ENCODE data around the gene PDS5A.
"Not testable (repeated sequence)": the region's sequence is repeated elsewhere in the genome, so short reads cannot be mapped to it uniquely, and the experiment has no call there.

PDS5A gene

GRCh38 chr4:39961311-39961877 lies 16.3 kb downstream of the PDS5A start:
- Histone ChIP-seq H3K9me3 (ENCODE audit: control insufficient read depth, low read length) (no peaks in the 10 kb centered on the region), H3K27me3 (ENCODE audit: control insufficient read depth, insufficient read depth, low read length, poor library complexity, severe bottlenecking) (no peaks in the 10 kb centered on the region), H3K4me3 (ENCODE audit: insufficient read depth, low read depth, low read length) (no peak overlapping the region), H3K27ac (ENCODE audit: insufficient read depth, low read depth, low read length, poor library complexity, severe bottlenecking) (no peak overlapping the region), H3K4me1 (ENCODE audit: control insufficient read depth, insufficient read depth, low read length) (no peaks in the 10 kb centered on the region), H3K36me3 (ENCODE audit: control insufficient read depth, insufficient read depth, low read length) (peaks cover 4% of the 10 kb centered on the region)
- 95 to 97% methylated on average over 12 of the region's 12 CpGs for WGBS, 2 experiments

GRCh38 chr4:39950861-39951481 lies 26.7 kb downstream of the PDS5A start:
- H3K27me3 ChIP-seq (ENCODE audit: control insufficient read depth, insufficient read depth, low read length, poor library complexity, severe bottlenecking): no peaks in the 10 kb centered on the region
- H3K4me1 ChIP-seq (ENCODE audit: control insufficient read depth, insufficient read depth, low read length): no peaks in the 10 kb centered on the region
- H3K4me3 ChIP-seq (ENCODE audit: insufficient read depth, low read depth, low read length): no peak overlapping the region
- no peak overlapping the region for H3K27ac ChIP-seq (ENCODE audit: insufficient read depth, low read depth, low read length, poor library complexity, severe bottlenecking)
- H3K9me3 ChIP-seq (ENCODE audit: control insufficient read depth, low read length): no peaks in the 10 kb centered on the region
- H3K36me3 ChIP-seq (ENCODE audit: control insufficient read depth, insufficient read depth, low read length): no peaks in the 10 kb centered on the region

- Histone ChIP-seq H3K4me1 (ENCODE audit: control insufficient read depth, insufficient read depth, low read length) (no peaks in the 10 kb centered on the region), H3K36me3 (ENCODE audit: control insufficient read depth, insufficient read depth, low read length) (no peaks in the 10 kb centered on the region), H3K9me3 (ENCODE audit: control insufficient read depth, low read length) (no peaks in the 10 kb centered on the region), H3K27me3 (ENCODE audit: control insufficient read depth, insufficient read depth, low read length, poor library complexity, severe bottlenecking) (no peaks in the 10 kb centered on the region), H3K4me3 (ENCODE audit: insufficient read depth, low read depth, low read length) (no peak overlapping the region), H3K27ac (ENCODE audit: insufficient read depth, low read depth, low read length, poor library complexity, severe bottlenecking) (no peak overlapping the region)
- WGBS, 2 experiments: 54 to 66% methylated on average over 1 to 2 of the region's 2 CpGs
Observed at GRCh38 chr4:39947963-39948362, 29.7 kb downstream of the PDS5A start.

GRCh38 chr4:39947417-39947816 lies 30.3 kb downstream of the PDS5A start:
- WGBS, 2 experiments: 94 to 95% methylated on average over 1 of the region's 1 CpG
- no peak overlapping the region for H3K4me3 ChIP-seq (ENCODE audit: insufficient read depth, low read depth, low read length)
- H3K27me3 ChIP-seq (ENCODE audit: control insufficient read depth, insufficient read depth, low read length, poor library complexity, severe bottlenecking): no peaks in the 10 kb centered on the region
- no peaks in the 10 kb centered on the region for H3K4me1 ChIP-seq (ENCODE audit: control insufficient read depth, insufficient read depth, low read length)
- no peak overlapping the region for H3K27ac ChIP-seq (ENCODE audit: insufficient read depth, low read depth, low read length, poor library complexity, severe bottlenecking)
- no peaks in the 10 kb centered on the region for H3K9me3 ChIP-seq (ENCODE audit: control insufficient read depth, low read length)
- H3K36me3 ChIP-seq (ENCODE audit: control insufficient read depth, insufficient read depth, low read length): no peaks in the 10 kb centered on the region

- 94 to 97% methylated on average over 8 to 9 of the region's 10 CpGs for WGBS, 2 experiments
Observed at GRCh38 chr4:39944245-39944644, 33.5 kb downstream of the PDS5A start.

GRCh38 chr4:39942507-39942906 lies 35.2 kb downstream of the PDS5A start:
- 91 to 93% methylated on average over 9 of the region's 9 CpGs for WGBS, 2 experiments
- H3K27ac ChIP-seq (ENCODE audit: insufficient read depth, low read depth, low read length, poor library complexity, severe bottlenecking): no peak overlapping the region
- no peaks in the 10 kb centered on the region for H3K27me3 ChIP-seq (ENCODE audit: control insufficient read depth, insufficient read depth, low read length, poor library complexity, severe bottlenecking)
- H3K36me3 ChIP-seq (ENCODE audit: control insufficient read depth, insufficient read depth, low read length): no peaks in the 10 kb centered on the region
- H3K4me3 ChIP-seq (ENCODE audit: insufficient read depth, low read depth, low read length): no peak overlapping the region
- no peaks in the 10 kb centered on the region for H3K4me1 ChIP-seq (ENCODE audit: control insufficient read depth, insufficient read depth, low read length)
- no peaks in the 10 kb centered on the region for H3K9me3 ChIP-seq (ENCODE audit: control insufficient read depth, low read length)

More at GRCh38 chr4:39944245-39944644, 33.5 kb downstream of the PDS5A start:
- not testable (repeated sequence) for H3K36me3 ChIP-seq (ENCODE audit: control insufficient read depth, insufficient read depth, low read length); H3K9me3 ChIP-seq (ENCODE audit: control insufficient read depth, low read length); H3K27me3 ChIP-seq (ENCODE audit: control insufficient read depth, insufficient read depth, low read length, poor library complexity, severe bottlenecking); H3K4me1 ChIP-seq (ENCODE audit: control insufficient read depth, insufficient read depth, low read length); H3K27ac ChIP-seq (ENCODE audit: insufficient read depth, low read depth, low read length, poor library complexity, severe bottlenecking); H3K4me3 ChIP-seq (ENCODE audit: insufficient read depth, low read depth, low read length)

GRCh38 chr4:39941682-39942217 lies 36.0 kb downstream of the PDS5A start:
- H3K4me3 ChIP-seq (ENCODE audit: insufficient read depth, low read depth, low read length): no peak overlapping the region
- no peaks in the 10 kb centered on the region for H3K9me3 ChIP-seq (ENCODE audit: control insufficient read depth, low read length)
- no peaks in the 10 kb centered on the region for H3K4me1 ChIP-seq (ENCODE audit: control insufficient read depth, insufficient read depth, low read length)
- no peaks in the 10 kb centered on the region for H3K27me3 ChIP-seq (ENCODE audit: control insufficient read depth, insufficient read depth, low read length, poor library complexity, severe bottlenecking)
- no peak overlapping the region for H3K27ac ChIP-seq (ENCODE audit: insufficient read depth, low read depth, low read length, poor library complexity, severe bottlenecking)
- no peaks in the 10 kb centered on the region for H3K36me3 ChIP-seq (ENCODE audit: control insufficient read depth, insufficient read depth, low read length)
- 90 to 100% methylated on average over 1 of the region's 2 CpGs for WGBS, 2 experiments

- Histone ChIP-seq H3K27ac (ENCODE audit: insufficient read depth, low read depth, low read length, poor library complexity, severe bottlenecking) (no peak overlapping the region), H3K4me3 (ENCODE audit: insufficient read depth, low read depth, low read length) (no peak overlapping the region), H3K4me1 (ENCODE audit: control insufficient read depth, insufficient read depth, low read length) (no peaks in the 10 kb centered on the region), H3K27me3 (ENCODE audit: control insufficient read depth, insufficient read depth, low read length, poor library complexity, severe bottlenecking) (no peaks in the 10 kb centered on the region), H3K9me3 (ENCODE audit: control insufficient read depth, low read length) (no peaks in the 10 kb centered on the region), H3K36me3 (ENCODE audit: control insufficient read depth, insufficient read depth, low read length) (no peaks in the 10 kb centered on the region)
- WGBS, 2 experiments: 93 to 98% methylated on average over 2 of the region's 2 CpGs
Observed at GRCh38 chr4:39937683-39938268, 39.9 kb downstream of the PDS5A start.

- Histone ChIP-seq H3K27me3 (ENCODE audit: control insufficient read depth, insufficient read depth, low read length, poor library complexity, severe bottlenecking) (no peaks in the 10 kb centered on the region), H3K4me3 (ENCODE audit: insufficient read depth, low read depth, low read length) (no peak overlapping the region), H3K4me1 (ENCODE audit: control insufficient read depth, insufficient read depth, low read length) (no peaks in the 10 kb centered on the region), H3K36me3 (ENCODE audit: control insufficient read depth, insufficient read depth, low read length) (no peaks in the 10 kb centered on the region), H3K9me3 (ENCODE audit: control insufficient read depth, low read length) (no peaks in the 10 kb centered on the region), H3K27ac (ENCODE audit: insufficient read depth, low read depth, low read length, poor library complexity, severe bottlenecking) (no peak overlapping the region)
- 85 to 91% methylated on average over 5 of the region's 6 CpGs for WGBS, 2 experiments
Observed at GRCh38 chr4:39936565-39937418, 40.9 kb downstream of the PDS5A start.
